Measurements from ENCODE around the gene TCERG1L.

GRCh38 chr10:131144711-131145375, 166.7 kb downstream of the TCERG1L start:
- TF ChIP-seq, protein P1, sequence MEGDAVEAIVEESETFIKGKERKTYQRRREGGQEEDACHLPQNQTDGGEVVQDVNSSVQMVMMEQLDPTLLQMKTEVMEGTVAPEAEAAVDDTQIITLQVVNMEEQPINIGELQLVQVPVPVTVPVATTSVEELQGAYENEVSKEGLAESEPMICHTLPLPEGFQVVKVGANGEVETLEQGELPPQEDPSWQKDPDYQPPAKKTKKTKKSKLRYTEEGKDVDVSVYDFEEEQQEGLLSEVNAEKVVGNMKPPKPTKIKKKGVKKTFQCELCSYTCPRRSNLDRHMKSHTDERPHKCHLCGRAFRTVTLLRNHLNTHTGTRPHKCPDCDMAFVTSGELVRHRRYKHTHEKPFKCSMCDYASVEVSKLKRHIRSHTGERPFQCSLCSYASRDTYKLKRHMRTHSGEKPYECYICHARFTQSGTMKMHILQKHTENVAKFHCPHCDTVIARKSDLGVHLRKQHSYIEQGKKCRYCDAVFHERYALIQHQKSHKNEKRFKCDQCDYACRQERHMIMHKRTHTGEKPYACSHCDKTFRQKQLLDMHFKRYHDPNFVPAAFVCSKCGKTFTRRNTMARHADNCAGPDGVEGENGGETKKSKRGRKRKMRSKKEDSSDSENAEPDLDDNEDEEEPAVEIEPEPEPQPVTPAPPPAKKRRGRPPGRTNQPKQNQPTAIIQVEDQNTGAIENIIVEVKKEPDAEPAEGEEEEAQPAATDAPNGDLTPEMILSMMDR (IDR thresholded peaks at IDR 0.05; ENCODE audit: insufficient read depth, low read length), result no peak
- no peak for TF ChIP-seq POLR2AphosphoS5 (IDR thresholded peaks at IDR 0.05; ENCODE audit: low read depth)
- TF ChIP-seq, protein P2, sequence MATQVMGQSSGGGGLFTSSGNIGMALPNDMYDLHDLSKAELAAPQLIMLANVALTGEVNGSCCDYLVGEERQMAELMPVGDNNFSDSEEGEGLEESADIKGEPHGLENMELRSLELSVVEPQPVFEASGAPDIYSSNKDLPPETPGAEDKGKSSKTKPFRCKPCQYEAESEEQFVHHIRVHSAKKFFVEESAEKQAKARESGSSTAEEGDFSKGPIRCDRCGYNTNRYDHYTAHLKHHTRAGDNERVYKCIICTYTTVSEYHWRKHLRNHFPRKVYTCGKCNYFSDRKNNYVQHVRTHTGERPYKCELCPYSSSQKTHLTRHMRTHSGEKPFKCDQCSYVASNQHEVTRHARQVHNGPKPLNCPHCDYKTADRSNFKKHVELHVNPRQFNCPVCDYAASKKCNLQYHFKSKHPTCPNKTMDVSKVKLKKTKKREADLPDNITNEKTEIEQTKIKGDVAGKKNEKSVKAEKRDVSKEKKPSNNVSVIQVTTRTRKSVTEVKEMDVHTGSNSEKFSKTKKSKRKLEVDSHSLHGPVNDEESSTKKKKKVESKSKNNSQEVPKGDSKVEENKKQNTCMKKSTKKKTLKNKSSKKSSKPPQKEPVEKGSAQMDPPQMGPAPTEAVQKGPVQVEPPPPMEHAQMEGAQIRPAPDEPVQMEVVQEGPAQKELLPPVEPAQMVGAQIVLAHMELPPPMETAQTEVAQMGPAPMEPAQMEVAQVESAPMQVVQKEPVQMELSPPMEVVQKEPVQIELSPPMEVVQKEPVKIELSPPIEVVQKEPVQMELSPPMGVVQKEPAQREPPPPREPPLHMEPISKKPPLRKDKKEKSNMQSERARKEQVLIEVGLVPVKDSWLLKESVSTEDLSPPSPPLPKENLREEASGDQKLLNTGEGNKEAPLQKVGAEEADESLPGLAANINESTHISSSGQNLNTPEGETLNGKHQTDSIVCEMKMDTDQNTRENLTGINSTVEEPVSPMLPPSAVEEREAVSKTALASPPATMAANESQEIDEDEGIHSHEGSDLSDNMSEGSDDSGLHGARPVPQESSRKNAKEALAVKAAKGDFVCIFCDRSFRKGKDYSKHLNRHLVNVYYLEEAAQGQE (IDR thresholded peaks at IDR 0.05; ENCODE audit: insufficient replicate concordance, low read depth), result no peak
